Adrenal gland (tissue), 5 donors: ENCODE data around the gene SIL1.

Experiments used
- CTCF ChIP-seq, 6 experiments: fragments of 450-650 bp in 4 of 6; fragments of 200-600 bp in 2 of 6; sonication (generic) in 1 of 6; IDR thresholded peaks; 1 replicate in 5 of 6; 2 replicates in 1 of 6; pipeline versions ENCODE4 v1.5.1 to v1.8.0; 2016 to 2021; ENCODE audit warnings: antibody characterized with exemption in 6 of 6, mild to moderate bottlenecking in 2 of 6, moderate library complexity in 1 of 6
- POLR2A ChIP-seq, 2 donors: fragments of 450-650 bp; IDR thresholded peaks; one replicate each; pipeline ENCODE4 v1.6.1; 2017; ENCODE audit warnings: antibody characterized with exemption in 2 of 2, mild to moderate bottlenecking in 2 of 2, moderate library complexity in 1 of 2
- donor health status: DM: no; HTN: no; CAD: no.

- TF ChIP-seq POLR2A (IDR thresholded peaks at IDR 0.05) (no peak), CTCF (IDR thresholded peaks at IDR 0.05) (no peak)
These were observed 56.5 kb downstream of the SIL1 start for GRCh38 chr5:139141446-139142204.
